ENCODE results near the gene FBXL13.
"Not testable (repeated sequence)": the region's sequence is repeated elsewhere in the genome, so short reads cannot be mapped to it uniquely, and the experiment has no call there.

FBXL13 gene

GRCh38 chr7:103078226-103078625, 3.6 kb upstream of the FBXL13 start:
- DNase-seq: not testable (repeated sequence)

DNA sequence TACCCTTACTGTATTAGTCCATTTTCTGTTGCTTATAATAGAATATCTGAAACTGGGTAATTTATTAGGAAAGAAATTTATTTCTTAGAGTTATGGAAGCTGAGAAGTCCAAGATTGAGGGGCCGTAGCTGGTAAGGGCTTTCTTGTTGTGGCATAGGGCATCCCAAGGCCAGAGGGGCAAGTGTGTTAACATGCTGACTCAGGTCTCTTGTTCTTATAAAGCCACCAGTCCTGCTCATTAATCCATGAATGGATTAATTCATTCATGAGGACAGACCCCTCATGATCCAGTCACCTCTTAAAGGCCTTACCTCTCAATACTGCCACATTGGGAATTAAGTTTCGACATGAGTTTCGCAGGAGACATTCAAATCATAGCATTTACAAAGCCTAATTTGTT, 2.7 kb upstream of the FBXL13 start:
- no peak for DNase-seq

DNA sequence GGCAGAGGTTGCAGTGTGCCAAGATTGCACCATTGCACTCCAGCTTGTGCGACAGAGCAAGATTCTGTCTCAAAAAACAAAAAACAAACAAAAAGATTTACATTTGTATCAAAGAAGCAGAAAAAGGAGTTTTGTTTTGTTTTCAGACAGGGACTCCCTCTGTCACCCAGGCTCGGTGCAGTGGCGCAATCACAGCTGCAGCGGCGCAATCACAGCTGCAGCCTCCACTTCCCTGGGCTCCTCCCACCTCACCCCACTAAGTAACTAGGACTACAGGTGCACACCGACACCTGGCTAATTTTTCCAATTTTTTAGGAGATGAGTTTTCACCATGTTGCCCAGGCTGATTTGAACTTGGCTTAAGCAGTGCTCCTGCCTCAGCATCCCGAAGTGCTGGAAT, 2.2 kb upstream of the FBXL13 start:
- no peak for DNase-seq

DNA sequence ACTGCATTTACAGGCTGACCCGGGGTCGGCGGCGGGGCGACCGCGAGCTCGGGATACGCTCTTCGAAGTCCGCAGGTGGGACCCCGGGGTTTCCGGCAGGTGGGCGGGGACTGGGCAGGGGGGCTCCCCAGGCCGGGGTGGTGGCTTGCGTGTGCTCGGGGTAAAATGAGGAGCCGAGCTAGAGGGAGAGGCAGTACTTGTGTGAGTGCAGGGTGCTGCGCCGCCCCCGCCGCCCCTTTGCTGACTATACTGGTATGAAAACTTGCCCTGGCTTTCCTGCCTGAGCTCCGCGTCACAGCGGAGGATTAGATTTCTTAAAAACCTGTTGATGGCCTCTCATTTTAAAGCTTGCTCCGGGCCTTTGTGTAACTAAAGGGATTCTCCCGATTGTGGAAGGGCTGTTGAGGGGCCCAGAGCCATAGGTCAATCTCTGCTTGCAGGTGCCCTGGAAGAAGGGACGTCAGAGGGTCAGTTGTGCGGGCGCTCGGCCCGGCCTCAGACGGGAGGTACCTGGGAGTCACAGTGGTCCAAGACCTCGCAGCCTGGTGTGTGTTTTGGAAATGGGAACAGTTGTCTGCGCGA, 832 bp upstream of the FBXL13 start:
- peak; percentile 69 for DNase-seq

- no peak for DNase-seq
Measured at GRCh38 chr7:103073989-103074518, 542 bp downstream of the FBXL13 start.

GRCh38 chr7:103071000-103071399, 3.6 kb downstream of the FBXL13 start:
- DNase-seq: no peak

GRCh38 chr7:103068414-103069403, 5.9 kb downstream of the FBXL13 start:
- no peak for DNase-seq

DNA sequence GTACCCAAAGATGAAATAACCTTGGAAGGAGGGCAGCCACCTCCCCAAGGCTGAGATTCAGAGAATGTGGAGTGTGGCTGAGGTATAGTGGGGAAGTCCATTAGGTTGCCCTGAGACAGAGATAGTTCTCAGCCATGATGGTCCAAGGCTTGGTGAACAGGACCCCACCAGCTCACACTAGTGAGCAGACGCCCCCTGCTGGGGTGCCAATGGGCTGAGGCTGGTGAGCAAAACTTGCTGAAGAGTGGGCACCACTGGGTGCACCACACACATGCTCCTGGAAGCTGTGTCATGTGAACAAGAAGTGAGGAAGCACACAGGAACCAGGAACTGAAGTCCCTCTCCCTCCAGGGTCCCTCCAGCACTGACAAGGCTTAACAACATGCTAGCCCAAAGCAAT, 8.9 kb downstream of the FBXL13 start:
- DNase-seq: peak; percentile 42

- no peak for DNase-seq
Measured at GRCh38 chr7:103063895-103064294, 10.7 kb downstream of the FBXL13 start.

- no peak for DNase-seq
Measured at GRCh38 chr7:103059471-103059870, 15.1 kb downstream of the FBXL13 start.

DNA sequence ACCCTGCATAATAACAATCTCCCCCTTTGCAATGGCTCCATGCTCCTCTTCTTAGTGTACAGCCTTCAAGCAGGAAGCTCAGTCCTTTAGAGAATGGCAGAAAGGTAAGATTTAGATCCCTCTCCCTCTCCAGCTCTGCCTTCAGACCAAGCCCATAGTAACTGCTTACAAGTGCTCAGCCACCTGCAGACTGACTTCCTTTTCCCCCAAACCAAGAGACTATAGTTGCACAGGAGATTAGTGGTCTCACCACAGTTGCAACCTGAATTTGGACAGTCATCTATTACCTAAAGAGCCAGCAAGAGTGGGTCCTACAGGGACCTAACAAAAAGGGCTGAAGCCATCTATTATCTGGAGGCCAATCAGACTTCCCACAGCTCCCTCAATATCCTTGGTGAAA, 16.5 kb downstream of the FBXL13 start:
- DNase-seq: no peak

GRCh38 chr7:103056006-103056405, 18.6 kb downstream of the FBXL13 start:
- DNase-seq: not testable (repeated sequence)

DNA sequence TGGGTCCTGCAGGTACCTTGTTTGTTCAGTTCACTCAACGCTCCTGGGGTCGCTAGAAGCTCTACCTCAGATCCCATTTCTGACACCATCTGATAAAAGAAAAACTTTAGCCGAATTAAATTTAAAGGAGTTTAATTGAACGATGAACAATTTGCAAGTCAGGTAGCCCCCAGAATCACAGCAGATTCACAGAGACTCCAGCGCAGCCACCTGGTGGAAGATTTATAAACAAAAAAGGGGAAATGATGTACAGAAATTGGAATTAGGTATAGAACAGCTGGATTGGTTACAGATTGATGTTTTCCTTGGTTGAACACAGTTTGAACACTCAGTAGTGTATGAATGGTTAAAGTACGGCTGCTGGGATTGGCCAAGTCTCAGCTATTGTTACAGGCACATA, 23.1 kb downstream of the FBXL13 start:
- no peak for DNase-seq

DNA sequence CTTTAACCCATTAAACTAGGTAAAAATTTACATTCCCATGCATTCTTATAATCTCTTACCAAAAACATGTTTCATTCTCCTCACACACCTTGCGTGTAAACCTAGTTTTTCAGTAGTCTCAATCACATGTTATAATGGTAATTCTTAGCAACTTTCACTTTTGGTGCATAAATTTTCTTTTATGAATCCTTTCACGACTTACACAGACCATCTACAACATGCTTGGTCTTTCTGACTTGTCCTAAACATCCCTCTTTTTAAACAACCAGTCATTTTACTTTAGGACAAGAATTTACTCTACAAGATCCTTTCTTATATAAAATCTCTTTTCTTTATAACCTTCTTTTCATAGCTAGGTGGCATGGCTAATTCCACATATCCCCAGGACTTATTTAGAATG, 25.8 kb downstream of the FBXL13 start:
- no peak for DNase-seq

- DNase-seq: not testable (repeated sequence)
Measured at GRCh38 chr7:103041815-103042214, 32.8 kb downstream of the FBXL13 start.

GRCh38 chr7:103037823-103038739, 36.5 kb downstream of the FBXL13 start:
- DNase-seq: not testable (repeated sequence)

GRCh38 chr7:103037476-103037822, 37.1 kb downstream of the FBXL13 start:
- no peak for DNase-seq

DNA sequence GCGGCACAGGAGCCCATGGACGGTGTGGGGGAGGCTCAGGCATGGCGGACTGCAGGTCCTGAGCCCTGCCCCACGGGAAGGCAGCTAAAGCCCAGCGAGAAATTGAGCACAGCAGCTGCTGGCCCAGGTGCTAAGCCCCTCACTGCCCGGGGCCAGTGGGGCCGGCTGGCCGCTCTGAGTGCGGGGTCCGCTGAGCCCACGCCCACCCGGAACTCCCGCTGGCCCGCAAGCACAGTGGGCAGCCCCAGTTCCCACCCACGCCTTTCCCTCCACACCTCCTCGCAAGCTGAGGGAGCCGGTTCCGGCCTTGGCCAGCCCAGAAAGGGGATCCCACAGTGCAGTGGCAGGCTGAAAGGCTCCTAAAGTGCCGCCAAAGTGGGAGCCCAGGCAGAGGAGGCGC, 40.3 kb downstream of the FBXL13 start:
- DNase-seq: not testable (repeated sequence)

GRCh38 chr7:103031781-103032180, 42.8 kb downstream of the FBXL13 start:
- no peak for DNase-seq

DNA sequence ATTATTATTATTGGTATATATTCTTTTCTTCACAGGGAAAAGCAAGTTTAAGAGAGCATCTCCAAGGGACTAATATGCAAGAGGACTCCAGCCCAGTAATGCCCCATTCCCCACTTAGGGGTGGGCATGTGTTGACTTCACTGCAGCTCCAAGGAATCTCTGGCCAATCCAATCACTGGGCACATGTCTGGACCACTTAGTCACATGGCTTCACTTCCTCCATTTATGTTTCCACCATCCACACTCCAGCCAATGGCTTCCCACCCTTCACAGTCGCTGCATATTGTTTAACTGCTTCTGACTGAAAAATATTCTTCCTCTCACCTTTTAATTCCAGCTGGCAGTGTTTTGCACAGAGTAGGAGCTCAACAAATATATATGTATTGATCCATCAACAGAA, 43.6 kb downstream of the FBXL13 start:
- DNase-seq: no peak

- peak; percentile 2 for DNase-seq
Measured at GRCh38 chr7:103025341-103025740, 49.3 kb downstream of the FBXL13 start.

GRCh38 chr7:103023578-103023977, 51.0 kb downstream of the FBXL13 start:
- not testable (repeated sequence) for DNase-seq

- DNase-seq: not testable (repeated sequence)
Measured at GRCh38 chr7:103021490-103021889, 53.1 kb downstream of the FBXL13 start.

Data from CD4-positive, alpha-beta T cell treated with Interleukin-10 for 1 hour (primary cell).